Ascending aorta (tissue), 2 donors: Measurements from ENCODE around the gene KTN1. TPM values are rescaled to one million over a fixed set of nuclear protein-coding genes. Genes with fewer than 3 reads are reported as not detected.

Experiments used
- DNase-seq, 2 donors: peaks; one replicate each; pipeline ENCODE4 v3.0.0-alpha.2; 2019; ENCODE audit warnings: low spot score in 2 of 2
- H3K27ac ChIP-seq, 2 donors: fragments of 200-600 bp; sonication (generic); one replicate each; pipeline ENCODE4 v1.5.1; 2016 to 2017; ENCODE audit warnings: mild to moderate bottlenecking in 1 of 2
- H3K27me3 ChIP-seq: fragments of 200-600 bp; sonication (generic); one replicate; pipeline ENCODE4 v1.5.1; 2017
- H3K36me3 ChIP-seq, 2 donors: fragments of 200-600 bp; sonication (generic); one replicate each; pipeline ENCODE4 v1.5.1; 2016
- H3K4me1 ChIP-seq, 2 donors: fragments of 200-600 bp; sonication (generic); one replicate each; pipeline ENCODE4 v1.5.1; 2016 to 2017; ENCODE audit warnings: mild to moderate bottlenecking in 1 of 2
- H3K4me3 ChIP-seq, 2 donors: fragments of 200-600 bp; sonication (generic); one replicate each; pipeline ENCODE4 v1.5.1; 2016 to 2017; ENCODE audit warnings: mild to moderate bottlenecking in 1 of 2
- H3K9me3 ChIP-seq, 2 donors: fragments of 200-600 bp; sonication (generic); one replicate each; pipeline ENCODE4 v1.5.1; 2016
- CTCF ChIP-seq, 3 experiments: fragments of 200-600 bp in 2 of 3; fragments of 450-650 bp in 1 of 3; sonication (generic) in 2 of 3; IDR thresholded peaks; one replicate each; pipeline ENCODE4 v1.5.1; 2016 to 2019; ENCODE audit warnings: antibody characterized with exemption in 3 of 3, mild to moderate bottlenecking in 1 of 3, moderate library complexity in 1 of 3
- intact Hi-C: fragments of 100-400 bp; cut with DNase I; formaldehyde crosslinking; loops from one replicate; pipeline ENCODE4 v1.15.1; 2023
- total RNA-seq: library from RNA; depleted of rRNA; stranded (reverse); fragments of >200 nt; gene quantifications from one replicate; pipeline ENCODE4 v1.1.0, GENCODE V29; 2016

The KTN1 gene
- total RNA-seq, 1 donor from 2014 or later, result 36.3 TPM

GRCh38 chr14:55546212-55546874 is 33.7 kb upstream of the KTN1 start:
- Histone ChIP-seq H3K36me3 (no peaks in the 10 kb centered on the region), H3K27me3 (no peaks in the 10 kb centered on the region), H3K9me3 (no peaks in the 10 kb centered on the region), H3K4me3 (no peak overlapping the region), H3K27ac (no peak overlapping the region), H3K4me1 (no peaks in the 10 kb centered on the region)
- intact Hi-C loops, result no loop called here
- TF ChIP-seq CTCF (IDR thresholded peaks at IDR 0.05), result no peak
- no peak for DNase-seq

- Histone ChIP-seq H3K4me3 (no peak overlapping the region), H3K9me3 (no peaks in the 10 kb centered on the region), H3K36me3 (no peaks in the 10 kb centered on the region), H3K4me1 (no peaks in the 10 kb centered on the region), H3K27me3 (no peaks in the 10 kb centered on the region), H3K27ac (no peak overlapping the region)
- TF ChIP-seq CTCF (IDR thresholded peaks at IDR 0.05), result no peak
- DNase-seq, result no peak
- intact Hi-C loops, result no loop called here
Measured at GRCh38 chr14:55547650-55548315, 32.2 kb upstream of the KTN1 start.

GRCh38 chr14:55553791-55554190 is 26.2 kb upstream of the KTN1 start:
- Histone ChIP-seq H3K36me3 (no peaks in the 10 kb centered on the region), H3K4me1 (peaks cover 0 to 2% of the 10 kb centered on the region in 2 donors), H3K9me3 (peaks cover 0 to 5% of the 10 kb centered on the region in 2 donors), H3K4me3 (no peak overlapping the region), H3K27me3 (no peaks in the 10 kb centered on the region), H3K27ac (no peak overlapping the region)
- DNase-seq, result no peak
- intact Hi-C loops, result no loop called here
- no peak for TF ChIP-seq CTCF (IDR thresholded peaks at IDR 0.05)

- intact Hi-C loops, result no loop called here
- no peak overlapping the region for H3K27ac ChIP-seq
- TF ChIP-seq CTCF (IDR thresholded peaks at IDR 0.05), result no peak
- peaks cover 0 to 5% of the 10 kb centered on the region in 2 donors for H3K9me3 ChIP-seq
- peak in 1 of 2 donors; percentile 75 for DNase-seq
- no peak overlapping the region for H3K4me3 ChIP-seq
- peaks cover 0 to 2% of the 10 kb centered on the region in 2 donors for H3K4me1 ChIP-seq
- H3K36me3 ChIP-seq, result no peaks in the 10 kb centered on the region
- no peaks in the 10 kb centered on the region for H3K27me3 ChIP-seq
Measured at GRCh38 chr14:55556929-55557623, 22.9 kb upstream of the KTN1 start.

- intact Hi-C loops, result no loop called here
- Histone ChIP-seq H3K4me1 (peaks cover 0 to 2% of the 10 kb centered on the region in 2 donors), H3K9me3 (no peaks in the 10 kb centered on the region), H3K36me3 (no peaks in the 10 kb centered on the region), H3K4me3 (no peak overlapping the region), H3K27me3 (no peaks in the 10 kb centered on the region), H3K27ac (no peak overlapping the region)
- DNase-seq, result no peak
- no peak for TF ChIP-seq CTCF (IDR thresholded peaks at IDR 0.05)
Measured at GRCh38 chr14:55562135-55562534, 17.9 kb upstream of the KTN1 start.
